K562 (cell line): ENCODE results near the gene CEL. TPM values are rescaled to one million over a fixed set of nuclear protein-coding genes. Genes with fewer than 3 reads are reported as not detected.

Experiments used
- ATAC-seq: fragments of 200-7000 bp; cut with Tn5 transposase; 3 replicates; pipeline ENCODE4 v1.9.1; 2020; ENCODE audit warnings: moderate library complexity
- BruUV-seq: library from RNA; stranded (reverse); fragments of 400-500 nt; replicated peaks from 2 replicates; lab custom pipeline; 2021; lab: Mats Ljungman, UMichigan
- CTCF ChIA-PET: fragments of 300-600 bp; formaldehyde crosslinking; extraction: SDS; loops from one replicate; lab custom pipeline; 2021; ENCODE audit warnings: low intra/inter-chr PET ratio; lab: Yijun Ruan, JAX
- POLR2A ChIA-PET: fragments of 300-600, 350-650 bp; sonication (Branson Sonifier 250); formaldehyde crosslinking; extraction: SDS; loops from one replicate; lab custom pipeline; 2021; ENCODE audit warnings: antibody characterized with exemption, inconsistent platforms; lab: Yijun Ruan, JAX
- DNase-seq, 4 experiments: peaks; one replicate each; pipeline versions ENCODE4 v3.0.0 to v3.0.0-alpha.2; 2011 to 2018; ENCODE audit warnings: low spot score in 3 of 4, mixed read lengths in 3 of 4; ENCODE audit errors: extremely low read depth in 1 of 4
- FAIRE-seq: peaks from 2 replicates; lab custom pipeline; 2011; peaks lifted over from hg19 to GRCh38; lab: Jason Lieb, UNC
- H2AFZ ChIP-seq: 2 replicates; pipeline ENCODE4 v1.6.0; 2011; ENCODE audit warnings: low read depth, low read length, control low read depth, inconsistent platforms
- H3K27ac ChIP-seq: fragments of 200-600 bp; 3 replicates; pipeline ENCODE4 v1.8.0; 2011; ENCODE audit warnings: low read depth, mild to moderate bottlenecking, control low read depth, inconsistent platforms, low read length, moderate library complexity, mixed read lengths; ENCODE audit errors: extremely low read depth
- H3K27me3 ChIP-seq, 2 experiments: fragments of 300-600 bp in 1 of 2; 2 replicates in 1 of 2; 3 replicates in 1 of 2; pipeline versions ENCODE4 v1.6.0 to v1.8.0; 2011; ENCODE audit warnings: inconsistent platforms in 2 of 2, low read length in 2 of 2, mild to moderate bottlenecking in 1 of 2, mixed read lengths in 1 of 2, moderate library complexity in 1 of 2; ENCODE audit not compliant: control insufficient read depth in 2 of 2, insufficient read depth in 2 of 2
- H3K36me3 ChIP-seq: fragments of 300-600 bp; 3 replicates; pipeline ENCODE4 v1.8.0; 2011; ENCODE audit warnings: mild to moderate bottlenecking, low read length, inconsistent platforms; ENCODE audit not compliant: control insufficient read depth, insufficient read depth
- H3K4me1 ChIP-seq, 2 experiments: fragments of 200-600 bp in 1 of 2; replicated peaks in 1 of 2; 2 replicates in 1 of 2; 3 replicates in 1 of 2; pipeline versions ENCODE4 v1.5.1 to v1.8.0; 2011; ENCODE audit warnings: inconsistent platforms in 2 of 2, low read length in 2 of 2, mild to moderate bottlenecking in 1 of 2, mixed read lengths in 1 of 2, moderate library complexity in 1 of 2; ENCODE audit not compliant: control insufficient read depth in 2 of 2, insufficient read depth in 2 of 2
- H3K4me2 ChIP-seq: 2 replicates; pipeline ENCODE4 v1.6.1; 2011; ENCODE audit warnings: low read length, control low read depth, inconsistent platforms, mixed read lengths; ENCODE audit not compliant: insufficient read depth
- H3K4me3 ChIP-seq: fragments of 200-600 bp; sonication (generic), shearing (Covaris generic); 2 replicates; pipeline ENCODE4 v1.5.1; 2016; ENCODE audit warnings: control low read depth, inconsistent platforms
- H3K79me2 ChIP-seq: fragments of 200-600 bp; 3 replicates; pipeline ENCODE4 v1.8.0; 2011; ENCODE audit warnings: low read length, inconsistent platforms; ENCODE audit not compliant: control insufficient read depth, insufficient read depth
- H3K9ac ChIP-seq, 2 experiments: 2 replicates each; pipeline versions ENCODE4 v1.6.0 to v1.6.1; 2011; ENCODE audit warnings: low read depth in 2 of 2, low read length in 2 of 2, control low read depth in 1 of 2, inconsistent platforms in 1 of 2, mild to moderate bottlenecking in 1 of 2, mixed read lengths in 1 of 2; ENCODE audit not compliant: insufficient read depth in 1 of 2
- H3K9me1 ChIP-seq: one replicate; pipeline ENCODE4 v1.6.0; 2011; ENCODE audit warnings: inconsistent platforms, mild to moderate bottlenecking, low read length, moderate library complexity; ENCODE audit not compliant: control insufficient read depth, insufficient read depth
- H3K9me3 ChIP-seq: replicated peaks from 2 replicates; pipeline ENCODE4 v1.5.1; 2011; ENCODE audit warnings: low read depth, low read length, inconsistent platforms; ENCODE audit not compliant: control insufficient read depth, insufficient read depth
- H4K20me1 ChIP-seq: replicated peaks from 2 replicates; pipeline ENCODE4 v1.6.1; 2011; ENCODE audit warnings: low read length, inconsistent platforms, mixed read lengths; ENCODE audit not compliant: control insufficient read depth, insufficient read depth
- ESRRA ChIP-seq: fragments of 450-650 bp; IDR thresholded peaks from 2 replicates; pipeline ENCODE4 v1.6.1; 2014; ENCODE audit warnings: low read depth, mild to moderate bottlenecking, moderate library complexity, borderline replicate concordance
- FOSL1 ChIP-seq: fragments of 200-800 bp; sonication (Bioruptor generic); conservative IDR thresholded peaks from 2 replicates; pipeline ENCODE4 v1.6.1; 2016; ENCODE audit warnings: missing genetic modification characterization, missing compliant biosample characterization
- POLR2G ChIP-seq: fragments of 200-400 bp; formaldehyde crosslinking; IDR thresholded peaks from 2 replicates; pipeline ENCODE4 v1.6.1; 2017; ENCODE audit warnings: low read depth, mild to moderate bottlenecking, antibody characterized with exemption, low read length, moderate library complexity
- WGBS: fragments of 100-300 bp; shearing (Covaris generic); methylation state at CpG from one replicate; pipeline ENCODE4 v1.1.6; 2016; ENCODE audit warnings: low coverage, mixed read lengths; ENCODE audit not compliant: insufficient coverage; ENCODE audit errors: missing lambda C conversion rate; 5-methylcytosine and 5-hydroxymethylcytosine counted together
- in situ Hi-C: fragments of 300-500 bp; cut with MboI; formaldehyde crosslinking; loops from 4 replicates; pipeline ENCODE4 v1.15.0; 2018; ENCODE audit warnings: inconsistent platforms, mixed read lengths
- intact Hi-C: fragments of 100-400 bp; cut with micrococcal nuclease; formaldehyde crosslinking; loops from 2 replicates; pipeline ENCODE4 v1.14.2; 2022
- polyA plus RNA-seq, 8 experiments: library from polyadenylated mRNA; depleted of rRNA in 4 of 8; stranded (reverse) in 5 of 8; unstranded in 3 of 8; fragments of >200 nt; fragmentation: Nextera tagmentation in 2 of 8; fragmentation: Illumina TruSeq in 1 of 8; extraction: Ambion mirVana in 2 of 8; extraction: Trizol in 1 of 8; gene quantifications; 2 replicates each; pipeline versions ENCODE4 v1.2.1 to v1.2.3, GENCODE V29; 2011 to 2014; ENCODE audit warnings: inconsistent platforms in 1 of 8, missing spikeins in 1 of 8
- total RNA-seq, 7 experiments: library from RNA; depleted of rRNA in 6 of 7; stranded (reverse); fragments of >200 nt in 6 of 7; fragmentation: Illumina TruSeq in 2 of 7; extraction: Trizol in 2 of 7; gene quantifications; 2 replicates each; pipeline versions ENCODE4 v1.2.1 to v1.2.3, GENCODE V29; 2011 to 2021; ENCODE audit warnings: low replicate concordance in 1 of 7
- TF ChIP-seq, protein P1 (sequence below): sonication (generic); formaldehyde crosslinking; IDR thresholded peaks from 2 replicates; pipeline ENCODE4 v1.8.0; 2022; ENCODE audit warnings: missing genetic modification reagents, mild to moderate bottlenecking, moderate library complexity, borderline replicate concordance
- TF ChIP-seq, protein P2 (sequence below), 2 experiments: fragments of 450-650 bp; IDR thresholded peaks; 2 replicates each; pipeline ENCODE4 v1.6.1; 2018; ENCODE audit warnings: mild to moderate bottlenecking in 2 of 2, low read depth in 1 of 2; ENCODE audit not compliant: partially characterized antibody in 2 of 2
- TF ChIP-seq, protein P3 (sequence below): fragments of 450-650 bp; formaldehyde crosslinking; IDR thresholded peaks from 2 replicates; pipeline ENCODE4 v1.4.0; 2022; ENCODE audit warnings: missing genetic modification characterization

CEL gene
- total and polyA plus RNA-seq, 9 of the 15 experiments (the other 6 are each of a cell fraction or from before 2014, with no cell fraction given): 0.09 to 3.0 (median 0.51) TPM; not detected in 2

DNA sequence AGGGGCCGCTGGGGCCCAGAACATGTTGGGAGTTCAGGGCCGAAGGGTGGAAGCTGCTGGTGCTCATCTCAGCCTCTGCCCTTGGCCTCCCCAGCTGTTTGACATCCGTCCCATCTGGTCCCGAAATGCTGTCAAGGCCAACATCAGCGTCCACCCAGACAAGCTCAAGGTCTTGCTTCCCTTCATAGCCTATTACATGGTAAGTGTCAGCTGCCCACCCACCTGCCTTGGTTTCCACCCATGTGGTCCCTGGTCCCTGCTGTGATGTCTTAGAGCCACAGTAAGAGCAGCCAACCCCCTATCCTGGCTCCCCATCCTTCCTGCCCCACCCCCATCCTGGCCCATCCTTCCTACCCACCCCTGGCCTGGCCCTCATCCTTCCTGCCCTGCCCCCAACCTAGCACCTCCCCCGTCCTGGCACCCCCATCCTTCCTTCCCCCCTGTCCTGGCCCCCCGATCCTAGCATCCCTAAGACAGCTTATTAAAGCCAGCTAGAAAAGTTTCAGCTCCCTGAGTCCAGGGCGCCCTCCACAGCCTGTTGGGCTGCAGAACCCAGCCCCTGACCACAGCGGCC, 9.7 kb upstream of the CEL start (continued):
- TF ChIP-seq, protein P1, sequence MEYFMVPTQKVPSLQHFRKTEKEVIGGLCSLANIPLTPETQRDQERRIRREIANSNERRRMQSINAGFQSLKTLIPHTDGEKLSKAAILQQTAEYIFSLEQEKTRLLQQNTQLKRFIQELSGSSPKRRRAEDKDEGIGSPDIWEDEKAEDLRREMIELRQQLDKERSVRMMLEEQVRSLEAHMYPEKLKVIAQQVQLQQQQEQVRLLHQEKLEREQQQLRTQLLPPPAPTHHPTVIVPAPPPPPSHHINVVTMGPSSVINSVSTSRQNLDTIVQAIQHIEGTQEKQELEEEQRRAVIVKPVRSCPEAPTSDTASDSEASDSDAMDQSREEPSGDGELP (CRISPR knock-in tag): no peak
- TF ChIP-seq, all 486 proteins: peak for 0

- ATAC-seq: no peak
- no TSS peak for BruUV-seq
Measured at GRCh38 chr9:133054194-133054890, 7.4 kb upstream of the CEL start.

More at GRCh38 chr9:133054194-133054890, 7.4 kb upstream of the CEL start:
- no peaks in the 10 kb centered on the region for H3K79me2 ChIP-seq
- H3K9ac ChIP-seq: no peak overlapping the region; a peak in 1 of 4 replicates
- H3K36me3 ChIP-seq: peaks cover 87% of the 10 kb centered on the region; the same call in 2 of the 3 replicates
- no peak for DNase-seq
- H3K9me3 ChIP-seq: no peaks in the 10 kb centered on the region
- H3K9me1 ChIP-seq: no peaks in the 10 kb centered on the region
- peaks cover 10 to 32% of the 10 kb centered on the region in 2 experiments; a peak in 4 of 5 replicates for H3K4me1 ChIP-seq
- H3K27ac ChIP-seq: no peak overlapping the region
- no peak overlapping the region for H3K4me3 ChIP-seq
- CTCF ChIA-PET: no interaction called here
- in situ Hi-C loops (no loop called here), intact Hi-C loops (no loop called here)
- FAIRE-seq: no peak
- H3K4me2 ChIP-seq: no peak overlapping the region
- peaks cover 4% of the 10 kb centered on the region; the same call in 1 of the 2 replicates for H4K20me1 ChIP-seq
- H2AFZ ChIP-seq: no peak overlapping the region
- TF ChIP-seq ESRRA: no peak
- TF ChIP-seq, protein P2, sequence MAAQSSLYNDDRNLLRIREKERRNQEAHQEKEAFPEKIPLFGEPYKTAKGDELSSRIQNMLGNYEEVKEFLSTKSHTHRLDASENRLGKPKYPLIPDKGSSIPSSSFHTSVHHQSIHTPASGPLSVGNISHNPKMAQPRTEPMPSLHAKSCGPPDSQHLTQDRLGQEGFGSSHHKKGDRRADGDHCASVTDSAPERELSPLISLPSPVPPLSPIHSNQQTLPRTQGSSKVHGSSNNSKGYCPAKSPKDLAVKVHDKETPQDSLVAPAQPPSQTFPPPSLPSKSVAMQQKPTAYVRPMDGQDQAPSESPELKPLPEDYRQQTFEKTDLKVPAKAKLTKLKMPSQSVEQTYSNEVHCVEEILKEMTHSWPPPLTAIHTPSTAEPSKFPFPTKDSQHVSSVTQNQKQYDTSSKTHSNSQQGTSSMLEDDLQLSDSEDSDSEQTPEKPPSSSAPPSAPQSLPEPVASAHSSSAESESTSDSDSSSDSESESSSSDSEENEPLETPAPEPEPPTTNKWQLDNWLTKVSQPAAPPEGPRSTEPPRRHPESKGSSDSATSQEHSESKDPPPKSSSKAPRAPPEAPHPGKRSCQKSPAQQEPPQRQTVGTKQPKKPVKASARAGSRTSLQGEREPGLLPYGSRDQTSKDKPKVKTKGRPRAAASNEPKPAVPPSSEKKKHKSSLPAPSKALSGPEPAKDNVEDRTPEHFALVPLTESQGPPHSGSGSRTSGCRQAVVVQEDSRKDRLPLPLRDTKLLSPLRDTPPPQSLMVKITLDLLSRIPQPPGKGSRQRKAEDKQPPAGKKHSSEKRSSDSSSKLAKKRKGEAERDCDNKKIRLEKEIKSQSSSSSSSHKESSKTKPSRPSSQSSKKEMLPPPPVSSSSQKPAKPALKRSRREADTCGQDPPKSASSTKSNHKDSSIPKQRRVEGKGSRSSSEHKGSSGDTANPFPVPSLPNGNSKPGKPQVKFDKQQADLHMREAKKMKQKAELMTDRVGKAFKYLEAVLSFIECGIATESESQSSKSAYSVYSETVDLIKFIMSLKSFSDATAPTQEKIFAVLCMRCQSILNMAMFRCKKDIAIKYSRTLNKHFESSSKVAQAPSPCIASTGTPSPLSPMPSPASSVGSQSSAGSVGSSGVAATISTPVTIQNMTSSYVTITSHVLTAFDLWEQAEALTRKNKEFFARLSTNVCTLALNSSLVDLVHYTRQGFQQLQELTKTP (IDR thresholded peaks at IDR 0.05; ENCODE audit: low read depth in 1 of 2, partially characterized antibody in 2 of 2): no peak
- TF ChIP-seq POLR2G: peak; percentile 29; the same call in 1 of the 2 replicates
- TF ChIP-seq, protein P3, sequence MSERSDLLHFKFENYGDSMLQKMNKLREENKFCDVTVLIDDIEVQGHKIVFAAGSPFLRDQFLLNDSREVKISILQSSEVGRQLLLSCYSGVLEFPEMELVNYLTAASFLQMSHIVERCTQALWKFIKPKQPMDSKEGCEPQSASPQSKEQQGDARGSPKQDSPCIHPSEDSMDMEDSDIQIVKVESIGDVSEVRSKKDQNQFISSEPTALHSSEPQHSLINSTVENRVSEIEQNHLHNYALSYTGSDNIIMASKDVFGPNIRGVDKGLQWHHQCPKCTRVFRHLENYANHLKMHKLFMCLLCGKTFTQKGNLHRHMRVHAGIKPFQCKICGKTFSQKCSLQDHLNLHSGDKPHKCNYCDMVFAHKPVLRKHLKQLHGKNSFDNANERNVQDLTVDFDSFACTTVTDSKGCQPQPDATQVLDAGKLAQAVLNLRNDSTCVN (CRISPR knock-in tag): no peak
- TF ChIP-seq FOSL1 (tag): no peak
- WGBS: 95% methylated on average over 16 of the region's 24 CpGs
- no peaks in the 10 kb centered on the region for H3K27me3 ChIP-seq
- POLR2A ChIA-PET: interaction anchor here (0.6 kb wide), 1 partner anchor 24 kb away, joined by 3 read pairs; no protein-coding TSS in a partner anchor
